Heart left ventricle (tissue), 16 donors: ENCODE measurements around the gene SGSH. TPM values are rescaled to one million over a fixed set of nuclear protein-coding genes. Genes with fewer than 3 reads are reported as not detected.

ENCODE experiments used
- ATAC-seq, 4 donors: fragments of 200-7000 bp; cut with Tn5 transposase; one replicate each; pipeline ENCODE4 v1.9.1; 2020 to 2022; ENCODE audit warnings: moderate library complexity in 4 of 4, mild to moderate bottlenecking in 3 of 4, moderate number of reproducible peaks in 1 of 4
- DNase-seq, 5 donors: peaks; one replicate each; pipeline ENCODE4 v3.0.0-alpha.2; 2020
- H3K27ac ChIP-seq, 12 donors: fragments of 200-600 bp; sonication (generic) in 4 of 12; one replicate each; pipeline versions ENCODE4 v1.5.0 to v1.8.0; 2016 to 2022; ENCODE audit warnings: mild to moderate bottlenecking in 2 of 12
- H3K27me3 ChIP-seq, 9 donors: fragments of 200-600 bp; sonication (generic) in 2 of 9; one replicate each; pipeline versions ENCODE4 v1.5.1 to v1.8.0; 2016 to 2022; ENCODE audit warnings: mild to moderate bottlenecking in 3 of 9
- H3K36me3 ChIP-seq, 9 donors: fragments of 200-600 bp; sonication (generic) in 2 of 9; one replicate each; pipeline versions ENCODE4 v1.5.0 to v1.8.0; 2018 to 2022; ENCODE audit warnings: mild to moderate bottlenecking in 2 of 9
- H3K4me1 ChIP-seq, 12 donors: fragments of 200-600 bp; sonication (generic) in 4 of 12; one replicate each; pipeline versions ENCODE4 v1.5.0 to v1.8.0; 2016 to 2022; ENCODE audit warnings: mild to moderate bottlenecking in 3 of 12
- H3K4me3 ChIP-seq, 12 donors: fragments of 200-600 bp; sonication (generic) in 4 of 12; one replicate each; pipeline versions ENCODE4 v1.5.0 to v1.8.0; 2017 to 2022; ENCODE audit warnings: mild to moderate bottlenecking in 9 of 12, moderate library complexity in 4 of 12
- H3K9me3 ChIP-seq, 12 donors: fragments of 200-600 bp; sonication (generic) in 4 of 12; one replicate each; pipeline versions ENCODE4 v1.5.0 to v1.8.0; 2016 to 2022; ENCODE audit warnings: mild to moderate bottlenecking in 1 of 12
- CTCF ChIP-seq, 12 donors: fragments of 200-600 bp; sonication (generic) in 4 of 12; IDR thresholded peaks; one replicate each; pipeline versions ENCODE4 v1.5.0 to v1.8.0; 2018 to 2022; ENCODE audit warnings: antibody characterized with exemption in 12 of 12, mild to moderate bottlenecking in 5 of 12
- POLR2A ChIP-seq, 2 donors: fragments of 450-650 bp; IDR thresholded peaks; one replicate each; pipeline ENCODE4 v1.6.1; 2017; ENCODE audit warnings: antibody characterized with exemption in 2 of 2, mild to moderate bottlenecking in 2 of 2, moderate library complexity in 2 of 2
- WGBS, 4 donors: extraction: QIAGEN DNeasy Blood & Tissue Kit in 2 of 4; methylation state at CpG; one replicate each; pipeline versions ENCODE4 v1.1.5 to v1.1.7; 2013 to 2018; 5-methylcytosine and 5-hydroxymethylcytosine counted together
- intact Hi-C, 10 donors: fragments of 100-400 bp; cut with DNase I; formaldehyde crosslinking; loops; one replicate each; pipeline versions ENCODE4 v1.11.1 to v1.14.2; 2022
- polyA plus RNA-seq, 2 donors: library from polyadenylated mRNA; stranded (reverse); fragments of 200-250 nt; gene quantifications; one replicate each; pipeline ENCODE4 v1.2.3, GENCODE V29; 2013
- total RNA-seq, 9 donors: library from RNA; depleted of rRNA in 2 of 9; stranded (reverse); fragments of >200 nt in 2 of 9; fragmentation: NEBNext Ultra II Directional in 3 of 9; extraction: Animal tissue kit (Norgen Biotek cat#: 25700) in 3 of 9; gene quantifications; one replicate each; pipeline versions ENCODE4 v1.1.0 to v1.2.4, GENCODE V29; 2016 to 2023
- donor health status: ischemic (EF 13 %, LVEDD 7.1; RV severe dilation, severe dysfunction).
- donor health status: healthy with polysubstance abuse.
- donor health status: DM: no; HTN: yes; CAD: no.
- donor health status: DM: no; HTN: no; CAD: no.
- donor health status: ischemic (EF 25% LVEDD 6.9; RV normal size, moderate dysfunction).
- donor health status: ischemic (EF 25% LVEDD 5.7; RV mildly dilated, moderate dysfunction).
- donor health status: healthy.
- donor health status: DM: yes; HTN: yes; CAD: no.
- donor health status: ischemic (EF 35%, LVEDD 5.7; RV mildly dilated, moderate dysfunction).
- donor health status: nonischemic (EF 11% LVEDD 7.7; RV severe dilation, severe dysfunction).
- donor health status: DM: yes; HTN: yes; CAD: no.
- donor health status: PGD.
- donor health status: ischemic (EF 29% LVEDD 5.4; RV normal size, mild dysfunction).
- donor health status: nonischemic (EF 23%, LVEDD 6.1; RV moderate dilation, normal function).

The SGSH gene
- total and polyA plus RNA-seq, 11 donors = 6.4 to 27.0 (median 13.4) TPM

- Histone ChIP-seq H3K36me3 (peaks cover 0 to 46% (median 17%) of the 10 kb centered on the region in 9 donors), H3K4me3 (peak overlapping the region; percentile 17 to 99 (median 55)), H3K27me3 (no peaks in the 10 kb centered on the region), H3K27ac (peak overlapping the region; percentile 45 to 100 (median 98)), H3K4me1 (peaks cover 6 to 79% (median 32%) of the 10 kb centered on the region in 12 donors), H3K9me3 (no peaks in the 10 kb centered on the region)
- ATAC-seq (peak; percentile 46 to 85 (median 62)), DNase-seq (peak; percentile 83 to 91 (median 89))
- intact Hi-C loops = loop anchor here in 7 of 10 donors (5.0 to 10.0 kb wide), 4 partner anchors 41 to 161 kb away; partner anchors contain the start of genes EIF4A3 (in 6 of the 7), GAA (in 2 of the 7), SGSH (in 1 of the 7) and SLC26A11 (in 1 of the 7)
- WGBS, 4 donors = 33 to 53% (median 43%) methylated on average over 15 to 19 of the region's 19 CpGs
- peak in 3 of 12 donors; percentile 12 to 31 (median 22) for TF ChIP-seq CTCF (IDR thresholded peaks at IDR 0.05)
- TF ChIP-seq POLR2A (IDR thresholded peaks at IDR 0.05) = peak in 1 of 2 donors; percentile 58
Observed at GRCh38 chr17:80263253-80264204, 43.4 kb upstream of the SGSH start.

GRCh38 chr17:80262775-80263244 lies 42.7 kb upstream of the SGSH start:
- H3K9me3 ChIP-seq = no peaks in the 10 kb centered on the region
- ATAC-seq (no peak), DNase-seq (no peak)
- H3K4me1 ChIP-seq = peaks cover 6 to 74% (median 32%) of the 10 kb centered on the region in 12 donors
- WGBS, 4 donors = 58 to 77% (median 70%) methylated on average over 1 to 8 of the region's 8 CpGs
- peaks cover 0 to 39% (median 14%) of the 10 kb centered on the region in 9 donors for H3K36me3 ChIP-seq
- TF ChIP-seq POLR2A (IDR thresholded peaks at IDR 0.05) = no peak
- TF ChIP-seq CTCF (IDR thresholded peaks at IDR 0.05) = no peak
- intact Hi-C loops = loop anchor here in 7 of 10 donors (5.0 to 10.0 kb wide), 4 partner anchors 41 to 161 kb away; partner anchors contain the start of genes EIF4A3 (in 6 of the 7), GAA (in 2 of the 7), SGSH (in 1 of the 7) and SLC26A11 (in 1 of the 7)
- H3K27ac ChIP-seq = peak overlapping the region; percentile 45 to 100 (median 98)
- H3K4me3 ChIP-seq = peak overlapping the region in 9 of 12 donors; percentile 45 to 99 (median 60)
- no peaks in the 10 kb centered on the region for H3K27me3 ChIP-seq

GRCh38 chr17:80262291-80262690 lies 42.2 kb upstream of the SGSH start:
- Histone ChIP-seq H3K4me1 (peaks cover 6 to 68% (median 32%) of the 10 kb centered on the region in 12 donors), H3K4me3 (peak overlapping the region in 6 of 12 donors; percentile 60 to 99 (median 98)), H3K9me3 (no peaks in the 10 kb centered on the region), H3K36me3 (peaks cover 0 to 33% (median 12%) of the 10 kb centered on the region in 9 donors), H3K27ac (peak overlapping the region; percentile 45 to 100 (median 98)), H3K27me3 (no peaks in the 10 kb centered on the region)
- intact Hi-C loops = loop anchor here in 7 of 10 donors (5.0 to 10.0 kb wide), 4 partner anchors 40 to 160 kb away; partner anchors contain the start of genes EIF4A3 (in 6 of the 7), GAA (in 2 of the 7), SGSH (in 1 of the 7) and SLC26A11 (in 1 of the 7)
- WGBS, 4 donors = 33 to 71% (median 68%) methylated on average over 3 of the region's 3 CpGs
- ATAC-seq (no peak), DNase-seq (no peak)
- TF ChIP-seq POLR2A (IDR thresholded peaks at IDR 0.05) (no peak), CTCF (IDR thresholded peaks at IDR 0.05) (no peak)
